Breast epithelium (tissue), 3 donors: ENCODE results near the gene TOP3B.

Experiments
- CTCF ChIP-seq, 3 donors: fragments of 450-650 bp; IDR thresholded peaks; one replicate each; pipeline ENCODE4 v1.5.1; 2016 to 2017; ENCODE audit warnings: antibody characterized with exemption in 3 of 3, mild to moderate bottlenecking in 3 of 3, moderate library complexity in 3 of 3
- POLR2A ChIP-seq: fragments of 450-650 bp; IDR thresholded peaks from one replicate; pipeline ENCODE4 v1.6.1; 2016; ENCODE audit warnings: antibody characterized with exemption, mild to moderate bottlenecking, moderate library complexity

- TF ChIP-seq POLR2A (no peak), CTCF (IDR thresholded peaks at IDR 0.05) (no peak)
Observed at GRCh38 chr22:21928048-21928447, 54.5 kb downstream of the TOP3B start.
